PFSK-1 (cell line): Measurements from ENCODE around the gene ADAMTS17.

Experiments
- FOXP2 ChIP-seq: optimal IDR thresholded peaks from 2 replicates; pipeline ENCODE3; 2011; ENCODE audit warnings: borderline replicate concordance, control low read depth, inconsistent platforms; ENCODE audit not compliant: insufficient read depth; ENCODE audit errors: extremely low read length, extremely low read depth
- POLR2AphosphoS5 ChIP-seq: IDR thresholded peaks from 2 replicates; pipeline ENCODE4 v1.6.1; 2012; ENCODE audit warnings: low read depth, mild to moderate bottlenecking, control low read depth, low read length, moderate library complexity
- REST ChIP-seq, 2 experiments: IDR thresholded peaks; 2 replicates each; pipeline versions ENCODE4 v1.6.1 to v1.8.0; 2011 to 2012; ENCODE audit warnings: low read depth in 2 of 2, low read length in 2 of 2, control low read depth in 1 of 2, inconsistent platforms in 1 of 2, mild to moderate bottlenecking in 1 of 2, moderate library complexity in 1 of 2; ENCODE audit not compliant: insufficient read depth in 1 of 2
- SIN3A ChIP-seq: IDR thresholded peaks from 2 replicates; pipeline ENCODE4 v1.6.1; 2012; ENCODE audit warnings: mild to moderate bottlenecking, low read length, moderate library complexity, borderline replicate concordance; ENCODE audit not compliant: insufficient read depth
- TAF1 ChIP-seq: IDR thresholded peaks from 2 replicates; pipeline ENCODE4 v1.6.1; 2012; ENCODE audit warnings: low read length, control low read depth, borderline replicate concordance; ENCODE audit not compliant: insufficient read depth

Gene ADAMTS17

GRCh38 chr15:99957642-99958013, 384.1 kb downstream of the ADAMTS17 start:
- TF ChIP-seq TAF1 (no peak), POLR2AphosphoS5 (no peak), FOXP2 (no peak), REST (IDR thresholded peaks at IDR 0.05; ENCODE audit: insufficient read depth in 1 of 2, low read depth in 2 of 2, low read length in 2 of 2) (no peak), SIN3A (no peak)

DNA sequence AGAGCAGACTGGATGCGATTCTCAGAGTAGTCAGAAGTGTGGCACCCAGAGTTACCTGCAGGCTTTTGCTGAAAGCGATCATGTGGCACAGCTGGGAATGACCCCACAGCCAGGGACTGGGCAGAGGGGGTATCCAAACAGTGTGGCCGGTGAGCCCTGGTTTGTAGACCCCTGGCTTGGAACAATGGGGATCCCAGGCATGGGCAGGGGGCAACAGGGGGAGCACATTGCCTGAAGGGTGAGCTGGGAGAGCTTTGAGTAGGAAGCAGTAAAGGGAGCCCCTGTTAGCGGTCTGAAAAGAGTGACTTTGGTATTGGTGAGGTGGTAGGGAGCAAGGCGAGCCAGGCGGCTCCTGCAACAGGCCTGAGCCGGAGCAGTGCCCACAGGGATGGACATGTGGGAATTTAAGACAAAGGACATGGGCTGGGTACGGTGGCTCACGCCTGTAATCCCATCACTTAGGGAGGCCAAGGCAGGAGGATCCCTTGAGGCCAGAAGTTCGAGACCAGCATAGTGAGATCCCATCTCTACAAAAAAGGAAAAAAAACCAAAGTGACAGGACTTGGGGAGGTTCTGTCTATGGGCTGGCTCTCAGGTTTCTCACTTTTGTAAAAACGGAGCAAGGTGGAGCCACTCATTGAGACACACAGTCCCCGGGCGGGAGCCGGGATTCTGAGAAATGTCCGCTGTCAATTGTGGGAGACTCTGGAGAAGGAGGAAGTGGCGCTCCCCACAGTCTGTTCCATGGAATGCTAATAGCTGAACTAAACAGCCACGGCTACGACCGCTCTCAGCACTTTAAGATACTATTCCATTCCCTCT, 384.7 kb downstream of the ADAMTS17 start:
- no peak for TF ChIP-seq POLR2AphosphoS5
- no peak for TF ChIP-seq FOXP2
- TF ChIP-seq TAF1: no peak
- no peak for TF ChIP-seq REST (IDR thresholded peaks at IDR 0.05; ENCODE audit: insufficient read depth in 1 of 2, low read depth in 2 of 2, low read length in 2 of 2)
- no peak for TF ChIP-seq SIN3A

DNA sequence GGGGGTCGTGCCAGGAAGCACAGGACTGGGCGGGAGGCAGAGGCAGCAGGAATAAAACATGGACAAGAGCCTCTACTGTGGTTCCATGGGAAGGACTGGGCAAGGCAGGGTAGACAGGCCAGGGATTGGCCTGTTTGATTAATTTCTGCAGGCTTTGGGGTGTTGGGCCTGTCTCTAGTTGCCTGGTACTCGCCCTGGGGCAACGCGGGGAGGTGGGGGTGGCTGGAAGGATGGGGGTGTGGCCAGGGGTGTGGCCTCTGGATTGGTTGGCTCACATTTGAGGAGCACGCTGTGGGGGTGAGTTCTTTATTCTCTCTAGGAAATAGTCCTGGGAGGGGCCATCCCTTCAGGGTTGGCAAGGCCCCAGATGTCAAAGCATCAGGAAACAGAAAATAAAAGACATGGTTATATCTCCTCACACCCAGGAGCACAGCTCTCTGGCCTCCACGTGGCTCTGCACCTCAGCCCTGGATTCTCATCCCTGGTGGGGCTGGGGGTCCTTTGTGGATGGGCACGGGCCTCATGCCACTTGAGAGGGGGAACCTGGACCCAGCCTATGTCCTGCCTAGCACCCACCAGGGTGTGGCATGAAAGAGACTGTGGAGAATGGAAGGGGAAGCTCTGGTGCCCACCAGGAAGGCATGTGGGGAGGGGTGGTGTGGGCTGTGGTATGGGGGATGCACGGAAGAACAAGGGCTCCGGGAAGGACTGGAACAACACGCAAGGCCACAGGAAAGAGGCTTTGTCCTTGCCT, 385.6 kb downstream of the ADAMTS17 start:
- TF ChIP-seq POLR2AphosphoS5: no peak
- TF ChIP-seq SIN3A: no peak
- TF ChIP-seq FOXP2: no peak
- TF ChIP-seq REST (IDR thresholded peaks at IDR 0.05; ENCODE audit: insufficient read depth in 1 of 2, low read depth in 2 of 2, low read length in 2 of 2): no peak
- no peak for TF ChIP-seq TAF1

DNA sequence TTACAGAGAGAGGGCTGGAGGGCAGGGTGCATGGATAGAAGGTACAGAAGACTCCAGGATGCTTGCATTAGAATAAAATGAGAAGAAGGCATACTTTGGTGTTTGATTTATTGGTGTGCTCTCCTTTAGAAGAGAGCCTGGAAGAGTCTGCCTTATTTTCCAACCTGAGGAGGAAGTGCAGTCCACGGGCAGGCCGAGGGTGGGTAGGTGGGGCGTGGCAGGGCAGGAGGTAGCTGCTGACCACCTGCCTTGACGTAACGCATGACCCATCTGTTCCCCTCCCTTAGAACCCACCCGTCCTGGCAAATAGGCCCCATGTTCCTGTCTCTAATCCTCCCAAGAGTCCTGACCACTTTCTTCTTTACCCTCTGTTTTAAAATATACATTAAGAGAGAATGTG, 386.2 kb downstream of the ADAMTS17 start:
- no peak for TF ChIP-seq REST (IDR thresholded peaks at IDR 0.05; ENCODE audit: insufficient read depth in 1 of 2, low read depth in 2 of 2, low read length in 2 of 2)
- TF ChIP-seq SIN3A: no peak
- no peak for TF ChIP-seq FOXP2
- TF ChIP-seq POLR2AphosphoS5: no peak
- TF ChIP-seq TAF1: no peak
